H9 (cell line): ENCODE measurements around the gene SCAF1. TPM values are rescaled to one million over a fixed set of nuclear protein-coding genes. Genes with fewer than 3 reads are reported as not detected.
A peak's percentile ranks its signal among the peaks of the same experiment; 100 is the strongest.

Experiments used
- DNase-seq: peaks from one replicate; pipeline ENCODE4 v3.0.0-alpha.2; 2017
- H2AFZ ChIP-seq: one replicate; pipeline ENCODE4 v1.6.1; 2013; ENCODE audit warnings: mild to moderate bottlenecking, low read length, control low read depth, moderate library complexity
- H2AK5ac ChIP-seq: 2 replicates; pipeline ENCODE4 v1.6.1; 2013; ENCODE audit warnings: low read length, control low read depth, mixed read lengths; ENCODE audit not compliant: insufficient read length
- H2BK120ac ChIP-seq: one replicate; pipeline ENCODE4 v1.6.1; 2013; ENCODE audit warnings: low read depth, mild to moderate bottlenecking, low read length, control low read depth, inconsistent platforms; ENCODE audit not compliant: poor library complexity, severe bottlenecking
- H2BK12ac ChIP-seq: 2 replicates; pipeline ENCODE4 v1.6.1; 2013; ENCODE audit warnings: low read length, control low read depth, mixed read lengths, low read depth; ENCODE audit not compliant: insufficient read length
- H2BK15ac ChIP-seq: 2 replicates; pipeline ENCODE4 v1.6.1; 2013; ENCODE audit warnings: low read depth, low read length, control low read depth
- H2BK20ac ChIP-seq: one replicate; pipeline ENCODE4 v1.6.1; 2013; ENCODE audit warnings: low read depth, mild to moderate bottlenecking, low read length, control low read depth, inconsistent platforms; ENCODE audit not compliant: poor library complexity, severe bottlenecking
- H2BK5ac ChIP-seq: 2 replicates; pipeline ENCODE4 v1.6.1; 2013; ENCODE audit warnings: low read length, control low read depth, mixed read lengths; ENCODE audit not compliant: insufficient read length
- H3K14ac ChIP-seq: 2 replicates; pipeline ENCODE4 v1.6.1; 2013; ENCODE audit warnings: low read length, control low read depth; ENCODE audit not compliant: insufficient read depth
- H3K18ac ChIP-seq: 2 replicates; pipeline ENCODE4 v1.6.1; 2013; ENCODE audit warnings: low read depth, mild to moderate bottlenecking, mixed read lengths, low read length, control low read depth; ENCODE audit not compliant: insufficient read length
- H3K23ac ChIP-seq: 2 replicates; pipeline ENCODE4 v1.6.1; 2013; ENCODE audit warnings: low read length, control low read depth, mixed read lengths, low read depth; ENCODE audit not compliant: insufficient read length
- H3K23me2 ChIP-seq: 2 replicates; pipeline ENCODE4 v1.6.1; 2013; ENCODE audit warnings: low read depth, mild to moderate bottlenecking, mixed read lengths, low read length, control low read depth; ENCODE audit not compliant: insufficient read length, poor library complexity, severe bottlenecking
- H3K27ac ChIP-seq: 2 replicates; pipeline ENCODE4 v1.5.1; 2013; ENCODE audit warnings: low read length, control low read depth, mixed read lengths, low read depth; ENCODE audit not compliant: insufficient read length
- H3K27me3 ChIP-seq: 2 replicates; pipeline ENCODE4 v1.6.1; 2013; ENCODE audit warnings: low read length, control low read depth, inconsistent platforms; ENCODE audit not compliant: insufficient read depth
- H3K4ac ChIP-seq: 2 replicates; pipeline ENCODE4 v1.6.1; 2013; ENCODE audit warnings: low read depth, mild to moderate bottlenecking, control low read depth, inconsistent platforms, low read length, moderate library complexity
- H3K4me1 ChIP-seq: 2 replicates; pipeline ENCODE4 v1.6.1; 2013; ENCODE audit warnings: low read length, control low read depth, inconsistent platforms; ENCODE audit not compliant: insufficient read depth
- H3K4me2 ChIP-seq: 2 replicates; pipeline ENCODE4 v1.6.1; 2013; ENCODE audit warnings: low read length, control low read depth, mixed read lengths; ENCODE audit not compliant: insufficient read length, insufficient read depth
- H3K56ac ChIP-seq: 2 replicates; pipeline ENCODE4 v1.6.1; 2013; ENCODE audit warnings: low read depth, mild to moderate bottlenecking, mixed read lengths, low read length, control low read depth; ENCODE audit not compliant: insufficient read length
- H3K79me1 ChIP-seq: 2 replicates; pipeline ENCODE4 v1.6.1; 2013; ENCODE audit warnings: low read depth, mild to moderate bottlenecking, moderate library complexity, low read length, control low read depth, inconsistent platforms; ENCODE audit not compliant: insufficient read depth, poor library complexity, severe bottlenecking
- H3K79me2 ChIP-seq: 2 replicates; pipeline ENCODE4 v1.6.1; 2013; ENCODE audit warnings: low read length, control low read depth, inconsistent platforms; ENCODE audit not compliant: insufficient read depth
- H3K9ac ChIP-seq: 2 replicates; pipeline ENCODE4 v1.6.1; 2013; ENCODE audit warnings: low read length, control low read depth, mixed read lengths; ENCODE audit not compliant: insufficient read length; ENCODE audit errors: extremely low read depth
- H3K9me3 ChIP-seq: one replicate; pipeline ENCODE4 v1.6.1; 2013; ENCODE audit warnings: low read depth, low read length, inconsistent platforms; ENCODE audit not compliant: control insufficient read depth
- H3T11ph ChIP-seq: one replicate; pipeline ENCODE4 v1.6.1; 2013; ENCODE audit warnings: mild to moderate bottlenecking, low read length, control low read depth, inconsistent platforms
- H4K20me1 ChIP-seq: one replicate; pipeline ENCODE4 v1.6.1; 2013; ENCODE audit not compliant: control insufficient read depth, insufficient read length, insufficient read depth
- H4K5ac ChIP-seq: 2 replicates; pipeline ENCODE4 v1.6.1; 2013; ENCODE audit warnings: low read depth, mild to moderate bottlenecking, mixed read lengths, low read length, control low read depth; ENCODE audit not compliant: insufficient read length
- H4K8ac ChIP-seq: replicated peaks from 2 replicates; pipeline ENCODE4 v1.6.1; 2013; ENCODE audit warnings: low read length, control low read depth, mixed read lengths, low read depth; ENCODE audit not compliant: insufficient read length
- H4K91ac ChIP-seq: 2 replicates; pipeline ENCODE4 v1.6.1; 2013; ENCODE audit warnings: low read depth, mild to moderate bottlenecking, moderate library complexity, mixed read lengths, low read length, control low read depth; ENCODE audit not compliant: insufficient read length
- H3K27ac Mint-ChIP-seq, 3 experiments: 2 replicates in 2 of 3; 3 replicates in 1 of 3; pipeline ENCODE4 v1.8.0; 2020 to 2021; ENCODE audit warnings: mixed read lengths in 3 of 3, mild to moderate bottlenecking in 1 of 3, moderate library complexity in 1 of 3
- H3K27me3 Mint-ChIP-seq: 2 replicates; pipeline ENCODE4 v1.8.0; 2021; ENCODE audit warnings: low read depth, mild to moderate bottlenecking, moderate library complexity, mixed read lengths
- H3K36me3 Mint-ChIP-seq, 3 experiments: 2 replicates in 2 of 3; 3 replicates in 1 of 3; pipeline ENCODE4 v1.8.0; 2020 to 2021; ENCODE audit warnings: low read depth in 3 of 3, mixed read lengths in 3 of 3; ENCODE audit not compliant: insufficient read depth in 1 of 3
- H3K4me1 Mint-ChIP-seq, 2 experiments: 2 replicates each; pipeline ENCODE4 v1.8.0; 2020; ENCODE audit warnings: mixed read lengths in 2 of 2
- H3K4me3 Mint-ChIP-seq, 2 experiments: 2 replicates in 1 of 2; 3 replicates in 1 of 2; pipeline ENCODE4 v1.8.0; 2020 to 2021; ENCODE audit warnings: mild to moderate bottlenecking in 2 of 2, mixed read lengths in 2 of 2, moderate library complexity in 1 of 2
- H3K9me3 Mint-ChIP-seq, 2 experiments: 2 replicates in 1 of 2; 3 replicates in 1 of 2; pipeline ENCODE4 v1.8.0; 2020; ENCODE audit warnings: mild to moderate bottlenecking in 2 of 2, mixed read lengths in 2 of 2, moderate library complexity in 1 of 2
- WGBS: extraction: QIAGEN DNeasy Blood & Tissue Kit; methylation state at CpG from one replicate; pipeline ENCODE4 v1.1.7; 2013; ENCODE audit warnings: missing lambda C conversion rate, low lambda C conversion rate, mixed read lengths; ENCODE audit not compliant: insufficient read length; ENCODE audit errors: extremely low coverage; 5-methylcytosine and 5-hydroxymethylcytosine counted together
- total RNA-seq: library from RNA; stranded (reverse); gene quantifications from 2 replicates; pipeline ENCODE4 v1.2.1, GENCODE V29; 2021
- TF ChIP-seq, protein P1 (sequence below): fragments of 200-600 bp; sonication (generic); conservative IDR thresholded peaks from 3 replicates; pipeline ENCODE4 v1.8.0; 2021; ENCODE audit warnings: antibody characterized with exemption, mild to moderate bottlenecking

SCAF1 gene
- total RNA-seq, 1 experiment from 2014 or later, result 85.3 TPM

- no peak for DNase-seq
- H2AK5ac ChIP-seq, result no peak overlapping the region
- H3K27ac Mint-ChIP-seq, result no peak overlapping the region
Measured at GRCh38 chr19:49682274-49682673, 40.3 kb downstream of the SCAF1 start.

More at GRCh38 chr19:49682274-49682673, 40.3 kb downstream of the SCAF1 start:
- Histone ChIP-seq H4K20me1 (no peaks in the 10 kb centered on the region), H3K9ac (no peak overlapping the region), H3K27ac (no peak overlapping the region), H3K18ac (no peak overlapping the region), H3T11ph (no peak overlapping the region), H3K4me2 (no peak overlapping the region), H3K14ac (no peak overlapping the region), H3K79me1 (peaks cover 2% of the 10 kb centered on the region), H2BK120ac (no peak overlapping the region), H4K5ac (no peak overlapping the region), H3K23ac (no peak overlapping the region), H3K9me3 (no peaks in the 10 kb centered on the region), H4K8ac (no peak overlapping the region), H2BK12ac (no peak overlapping the region), H2BK15ac (no peak overlapping the region), H3K23me2 (no peaks in the 10 kb centered on the region), H2AFZ (no peak overlapping the region), H4K91ac (no peak overlapping the region), H3K4ac (no peak overlapping the region), H3K4me1 (peaks cover 4% of the 10 kb centered on the region; the same call in 1 of the 2 replicates), H2BK20ac (no peak overlapping the region), H3K27me3 (no peaks in the 10 kb centered on the region), H3K56ac (no peak overlapping the region), H3K79me2 (peaks cover 22% of the 10 kb centered on the region; the same call in 1 of the 2 replicates), H2BK5ac (no peak overlapping the region)
- TF ChIP-seq, protein P1, sequence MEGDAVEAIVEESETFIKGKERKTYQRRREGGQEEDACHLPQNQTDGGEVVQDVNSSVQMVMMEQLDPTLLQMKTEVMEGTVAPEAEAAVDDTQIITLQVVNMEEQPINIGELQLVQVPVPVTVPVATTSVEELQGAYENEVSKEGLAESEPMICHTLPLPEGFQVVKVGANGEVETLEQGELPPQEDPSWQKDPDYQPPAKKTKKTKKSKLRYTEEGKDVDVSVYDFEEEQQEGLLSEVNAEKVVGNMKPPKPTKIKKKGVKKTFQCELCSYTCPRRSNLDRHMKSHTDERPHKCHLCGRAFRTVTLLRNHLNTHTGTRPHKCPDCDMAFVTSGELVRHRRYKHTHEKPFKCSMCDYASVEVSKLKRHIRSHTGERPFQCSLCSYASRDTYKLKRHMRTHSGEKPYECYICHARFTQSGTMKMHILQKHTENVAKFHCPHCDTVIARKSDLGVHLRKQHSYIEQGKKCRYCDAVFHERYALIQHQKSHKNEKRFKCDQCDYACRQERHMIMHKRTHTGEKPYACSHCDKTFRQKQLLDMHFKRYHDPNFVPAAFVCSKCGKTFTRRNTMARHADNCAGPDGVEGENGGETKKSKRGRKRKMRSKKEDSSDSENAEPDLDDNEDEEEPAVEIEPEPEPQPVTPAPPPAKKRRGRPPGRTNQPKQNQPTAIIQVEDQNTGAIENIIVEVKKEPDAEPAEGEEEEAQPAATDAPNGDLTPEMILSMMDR, result no peak
- Mint-ChIP-seq H3K9me3 (no peaks in the 10 kb centered on the region; a peak in 3 of 5 replicates), H3K27me3 (no peaks in the 10 kb centered on the region), H3K36me3 (peaks cover 46 to 61% (median 58%) of the 10 kb centered on the region in 3 experiments), H3K4me3 (peak overlapping the region in 1 of 2 experiments; percentile 44; a peak in 1 of 5 replicates), H3K4me1 (peaks cover 25 to 52% of the 10 kb centered on the region in 2 experiments)
- no CpG with 5 or more reads among the region's 8 CpGs for WGBS
